Skeletal muscle satellite cell (primary cell): Measurements from ENCODE around the gene TMEM245. TPM values are rescaled to one million over a fixed set of nuclear protein-coding genes. Genes with fewer than 3 reads are reported as not detected.

Experiments
- H3K27me3 ChIP-seq: 2 replicates; pipeline ENCODE4 v1.7.0; 2013; ENCODE audit warnings: low read length; ENCODE audit not compliant: control insufficient read depth, insufficient read depth
- H3K36me3 ChIP-seq: 2 replicates; pipeline ENCODE4 v1.7.0; 2013; ENCODE audit warnings: mild to moderate bottlenecking, control low read depth, low read length; ENCODE audit not compliant: insufficient read depth
- H3K4me1 ChIP-seq: 2 replicates; pipeline ENCODE4 v1.7.0; 2013; ENCODE audit warnings: low read length; ENCODE audit not compliant: control insufficient read depth, insufficient read depth
- H3K4me2 ChIP-seq: 2 replicates; pipeline ENCODE4 v1.7.0; 2013; ENCODE audit warnings: mild to moderate bottlenecking, low read length
- H3K4me3 ChIP-seq: 2 replicates; pipeline ENCODE4 v1.7.0; 2013; ENCODE audit warnings: low read length
- H3K9ac ChIP-seq: 2 replicates; pipeline ENCODE4 v1.7.0; 2013; ENCODE audit warnings: mild to moderate bottlenecking, low read depth, low read length, moderate library complexity
- H3K9me3 ChIP-seq: replicated peaks from 2 replicates; pipeline ENCODE4 v1.7.0; 2013; ENCODE audit warnings: mild to moderate bottlenecking, control low read depth, low read length
- total RNA-seq: library from RNA; depleted of rRNA; stranded (reverse); fragments of >200 nt; gene quantifications from 2 replicates; pipeline ENCODE4 v1.2.3, GENCODE V29; 2012; rRNA removed

Gene TMEM245
- total RNA-seq, result 29.3 and 34.2 TPM in 2 replicates

DNA sequence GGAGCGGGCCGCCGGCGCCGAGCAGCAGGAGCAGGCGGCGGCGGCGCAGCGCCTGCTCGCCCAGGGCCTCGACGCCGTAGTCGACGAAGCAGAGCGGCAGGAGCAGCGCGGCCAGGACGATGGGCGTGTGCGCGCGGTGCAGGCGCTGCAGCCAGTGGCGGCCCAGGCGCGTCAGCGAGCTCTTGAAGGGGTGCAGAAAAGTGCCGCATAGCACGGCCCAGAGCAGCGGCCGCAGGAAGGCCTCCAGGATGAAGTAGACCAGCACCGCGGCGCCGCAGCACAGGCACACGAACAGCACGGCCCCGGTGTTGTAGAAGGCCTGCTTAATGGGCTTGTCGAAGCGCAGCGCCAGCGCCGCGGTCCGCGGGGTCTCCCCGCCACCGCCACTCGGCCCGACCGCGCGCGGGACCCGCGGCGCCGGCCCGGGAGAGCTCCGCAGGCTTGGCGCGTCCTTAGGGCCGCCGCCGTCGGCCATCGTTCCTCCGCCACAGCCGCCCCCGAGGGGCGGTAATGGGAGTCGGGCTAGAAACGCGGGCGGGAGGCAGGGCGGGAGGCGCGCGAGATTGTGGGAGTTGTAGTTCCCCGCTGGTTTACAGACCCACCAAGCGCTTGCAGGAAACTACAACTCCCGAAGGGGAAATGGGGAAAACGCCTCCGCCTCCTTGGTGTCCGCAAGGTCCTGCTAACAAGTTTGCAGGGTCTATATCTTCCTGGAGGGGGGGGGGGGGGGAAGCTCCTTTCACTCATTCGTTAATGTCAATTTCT is at the start of gene TMEM245:
Gene TMEM245, minus strand, starts transcription at position 509 of the 765 bp plus-strand sequence. Its CDS starts 34 bp downstream, at position 475.
- H3K4me1 ChIP-seq, result peaks cover 34% of the 10 kb centered on the region

GRCh38 chr9:109168170-109168569 is 48.4 kb upstream of the TMEM245 start:
- Histone ChIP-seq H3K9me3 (no peaks in the 10 kb centered on the region), H3K4me3 (no peak overlapping the region), H3K36me3 (no peaks in the 10 kb centered on the region), H3K4me1 (no peaks in the 10 kb centered on the region), H3K9ac (no peak overlapping the region), H3K27me3 (peaks cover 48% of the 10 kb centered on the region), H3K4me2 (no peak overlapping the region)

More for the DNA sequence above, at the start of gene TMEM245:
- peak within 1 kb of the TSS; percentile 95 for H3K9ac ChIP-seq
- peak within 1 kb of the TSS; percentile 99 for H3K4me3 ChIP-seq
- no peaks in the 10 kb centered on the region for H3K9me3 ChIP-seq
- no peaks in the 10 kb centered on the region for H3K27me3 ChIP-seq
- no peaks in the 10 kb centered on the region for H3K36me3 ChIP-seq
- H3K4me2 ChIP-seq, result peak within 1 kb of the TSS; percentile 99

- H3K27me3 ChIP-seq, result peaks cover 53% of the 10 kb centered on the region
Observed at GRCh38 chr9:109167716-109168115, 48.0 kb upstream of the TMEM245 start.

DNA sequence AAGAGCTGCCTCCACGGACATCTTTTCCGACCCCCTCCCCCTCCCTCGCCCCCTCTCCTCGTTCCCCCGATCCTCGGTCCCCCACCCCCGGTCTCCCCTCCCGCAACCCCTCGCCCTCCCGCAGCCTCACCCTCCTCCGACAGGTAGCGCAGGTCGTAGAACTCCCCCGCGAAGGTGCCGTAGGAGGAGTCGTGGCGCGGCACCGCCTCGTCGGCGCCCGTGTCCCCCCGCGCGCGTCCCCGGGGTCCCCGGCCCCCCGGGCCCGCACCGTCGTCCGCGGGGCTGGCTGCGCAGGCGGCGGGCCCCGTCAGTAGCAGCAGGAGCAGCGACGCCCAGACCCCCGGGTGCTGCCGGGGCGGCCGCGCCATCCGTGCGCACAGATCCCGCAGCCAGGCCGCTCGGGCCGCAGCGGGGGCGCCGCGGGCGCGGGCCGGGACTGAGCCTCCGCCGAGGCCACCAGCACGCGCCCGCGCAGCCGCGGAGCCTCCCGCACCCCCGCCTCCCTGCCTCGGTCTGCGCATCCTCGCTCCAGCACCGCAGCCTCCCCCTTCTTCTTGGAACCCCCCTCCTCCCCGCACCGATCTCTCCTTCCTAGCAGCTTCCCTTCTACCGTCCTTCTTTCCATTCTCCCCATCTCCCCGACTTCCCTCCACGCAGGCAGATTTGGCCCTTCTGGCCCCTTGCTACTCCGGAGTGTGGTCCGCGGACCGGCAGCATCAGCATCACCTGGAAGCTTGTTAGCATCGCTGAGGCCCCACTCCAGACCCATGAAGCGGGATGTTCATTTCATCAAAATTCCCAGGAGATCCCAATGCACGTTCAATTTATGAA is 47.2 kb upstream of the TMEM245 start, which contains the start of gene FRRS1L:
Gene FRRS1L, minus strand, starts transcription at position 479 of the 831 bp plus-strand sequence. Its CDS starts 111 bp downstream, at position 368.
- Histone ChIP-seq H3K4me1 (no peaks in the 10 kb centered on the region), H3K36me3 (no peaks in the 10 kb centered on the region), H3K27me3 (peaks cover 56% of the 10 kb centered on the region), H3K9me3 (no peaks in the 10 kb centered on the region), H3K9ac (no peak within 1 kb of the TSS), H3K4me3 (peak within 1 kb of the TSS; percentile 55), H3K4me2 (peak within 1 kb of the TSS; percentile 74)

More at GRCh38 chr9:109167716-109168115, 48.0 kb upstream of the TMEM245 start:
- no peaks in the 10 kb centered on the region for H3K9me3 ChIP-seq
- no peak overlapping the region for H3K9ac ChIP-seq
- H3K36me3 ChIP-seq, result no peaks in the 10 kb centered on the region
- H3K4me1 ChIP-seq, result no peaks in the 10 kb centered on the region
- H3K4me3 ChIP-seq, result no peak overlapping the region
- no peak overlapping the region for H3K4me2 ChIP-seq

DNA sequence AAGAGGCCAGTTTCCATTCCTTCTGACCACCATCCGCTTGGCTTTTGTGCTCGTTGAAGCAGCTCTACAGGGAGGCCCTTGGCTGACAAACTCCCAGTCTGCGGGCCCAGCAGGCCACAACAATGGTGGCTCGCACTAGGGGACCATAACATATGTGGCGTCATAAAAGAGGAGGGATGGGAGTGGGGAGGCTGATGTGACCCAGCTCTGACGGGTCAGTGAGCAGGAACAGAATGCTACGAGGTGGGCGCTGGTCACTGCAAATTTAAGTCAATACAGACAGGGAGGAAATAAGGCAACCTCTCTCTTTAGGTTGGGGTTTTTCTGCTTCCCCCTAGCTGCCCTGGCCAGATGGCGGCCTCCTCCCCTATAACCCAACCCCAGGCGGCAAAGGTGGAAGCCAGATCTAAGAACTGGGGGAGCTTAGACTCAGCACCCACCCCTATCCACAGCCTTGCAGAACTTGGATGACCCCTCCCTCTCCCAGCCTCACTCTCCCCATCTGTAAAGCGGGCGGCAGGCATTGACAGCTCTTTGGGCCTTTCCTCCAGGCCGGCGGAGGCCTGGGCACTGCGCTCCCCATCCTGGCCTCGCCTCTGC is 46.5 kb upstream of the TMEM245 start:
- no peak overlapping the region for H3K4me3 ChIP-seq
- H3K9ac ChIP-seq, result no peak overlapping the region
- peaks cover 54% of the 10 kb centered on the region for H3K27me3 ChIP-seq
- H3K4me2 ChIP-seq, result no peak overlapping the region
- no peaks in the 10 kb centered on the region for H3K36me3 ChIP-seq
- no peaks in the 10 kb centered on the region for H3K9me3 ChIP-seq
- no peaks in the 10 kb centered on the region for H3K4me1 ChIP-seq

DNA sequence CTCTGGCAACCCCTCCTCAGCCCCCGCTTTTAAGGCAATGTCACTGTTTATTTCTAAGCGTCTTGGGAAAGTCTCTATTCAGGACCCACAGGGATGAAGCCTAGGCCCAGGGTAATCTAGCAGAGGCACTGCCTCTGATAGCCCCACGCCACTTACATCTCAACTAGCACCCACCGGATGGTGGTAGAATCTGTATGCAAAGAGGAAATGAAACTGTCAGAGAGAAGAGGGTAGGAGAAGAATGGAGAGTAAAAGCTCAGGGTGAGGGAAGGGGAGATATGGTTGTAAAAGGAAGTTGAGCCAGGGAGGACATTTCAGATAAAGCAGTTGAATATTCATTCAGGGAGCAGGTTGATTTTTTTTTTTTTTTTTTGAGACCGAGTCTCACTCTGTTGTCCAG is 44.3 kb upstream of the TMEM245 start:
- H3K4me3 ChIP-seq, result no peak overlapping the region
- no peak overlapping the region for H3K4me2 ChIP-seq
- no peaks in the 10 kb centered on the region for H3K4me1 ChIP-seq
- H3K9me3 ChIP-seq, result no peaks in the 10 kb centered on the region
- no peaks in the 10 kb centered on the region for H3K36me3 ChIP-seq
- peaks cover 52% of the 10 kb centered on the region for H3K27me3 ChIP-seq
- no peak overlapping the region for H3K9ac ChIP-seq

GRCh38 chr9:109163194-109163593 is 43.4 kb upstream of the TMEM245 start:
- Histone ChIP-seq H3K4me1 (no peaks in the 10 kb centered on the region), H3K27me3 (peaks cover 54% of the 10 kb centered on the region), H3K9ac (no peak overlapping the region), H3K4me3 (no peak overlapping the region), H3K36me3 (no peaks in the 10 kb centered on the region), H3K9me3 (no peaks in the 10 kb centered on the region), H3K4me2 (no peak overlapping the region)

GRCh38 chr9:109162677-109163076 is 42.9 kb upstream of the TMEM245 start:
- no peaks in the 10 kb centered on the region for H3K9me3 ChIP-seq
- no peak overlapping the region for H3K9ac ChIP-seq
- no peak overlapping the region for H3K4me2 ChIP-seq
- peaks cover 53% of the 10 kb centered on the region for H3K27me3 ChIP-seq
- no peak overlapping the region for H3K4me3 ChIP-seq
- no peaks in the 10 kb centered on the region for H3K36me3 ChIP-seq
- no peaks in the 10 kb centered on the region for H3K4me1 ChIP-seq

DNA sequence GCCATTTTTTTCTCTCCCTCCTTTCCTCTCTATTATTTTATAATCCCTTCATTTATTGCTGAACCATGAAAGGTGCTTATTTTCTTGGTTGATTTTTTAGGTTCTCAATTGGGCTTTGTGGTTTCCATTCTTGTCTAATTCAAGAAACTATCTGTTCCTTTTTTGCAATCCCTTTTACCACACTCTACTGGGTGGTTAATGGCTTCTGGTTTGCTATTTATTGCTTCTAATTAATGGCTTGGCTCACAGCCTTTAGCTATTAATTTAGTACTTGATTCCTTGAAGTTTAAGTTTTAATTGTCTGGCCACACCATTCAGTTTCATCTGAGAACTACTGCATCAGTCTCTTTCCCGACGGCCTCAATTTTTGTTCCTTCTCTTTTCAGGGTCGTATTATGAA is 41.7 kb upstream of the TMEM245 start:
- no peaks in the 10 kb centered on the region for H3K4me1 ChIP-seq
- no peaks in the 10 kb centered on the region for H3K9me3 ChIP-seq
- no peak overlapping the region for H3K9ac ChIP-seq
- no peak overlapping the region for H3K4me2 ChIP-seq
- H3K4me3 ChIP-seq, result no peak overlapping the region
- no peaks in the 10 kb centered on the region for H3K36me3 ChIP-seq
- peaks cover 46% of the 10 kb centered on the region for H3K27me3 ChIP-seq

DNA sequence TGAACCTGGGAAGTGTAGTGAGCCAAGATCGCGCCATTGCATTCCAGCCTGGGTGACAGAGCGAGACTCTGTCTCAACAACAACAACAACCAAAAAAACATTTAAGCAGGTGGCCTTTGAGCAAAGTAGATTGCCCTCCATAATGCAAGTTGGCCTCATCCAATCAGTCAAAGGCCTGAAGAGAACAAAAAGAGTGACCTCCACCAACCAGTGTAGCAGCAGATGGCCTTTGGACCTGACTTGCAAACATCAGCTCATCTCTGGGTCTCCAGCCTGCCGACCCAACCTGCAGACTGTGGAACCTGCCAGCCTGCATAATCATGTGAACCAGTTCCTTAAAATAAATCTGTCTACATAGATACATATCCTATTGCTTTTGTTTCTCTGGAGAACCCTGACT is 39.8 kb upstream of the TMEM245 start:
- no peaks in the 10 kb centered on the region for H3K9me3 ChIP-seq
- peaks cover 37% of the 10 kb centered on the region for H3K27me3 ChIP-seq
- no peaks in the 10 kb centered on the region for H3K4me1 ChIP-seq
- H3K36me3 ChIP-seq, result no peaks in the 10 kb centered on the region
- no peak overlapping the region for H3K4me2 ChIP-seq
- H3K4me3 ChIP-seq, result no peak overlapping the region
- no peak overlapping the region for H3K9ac ChIP-seq

DNA sequence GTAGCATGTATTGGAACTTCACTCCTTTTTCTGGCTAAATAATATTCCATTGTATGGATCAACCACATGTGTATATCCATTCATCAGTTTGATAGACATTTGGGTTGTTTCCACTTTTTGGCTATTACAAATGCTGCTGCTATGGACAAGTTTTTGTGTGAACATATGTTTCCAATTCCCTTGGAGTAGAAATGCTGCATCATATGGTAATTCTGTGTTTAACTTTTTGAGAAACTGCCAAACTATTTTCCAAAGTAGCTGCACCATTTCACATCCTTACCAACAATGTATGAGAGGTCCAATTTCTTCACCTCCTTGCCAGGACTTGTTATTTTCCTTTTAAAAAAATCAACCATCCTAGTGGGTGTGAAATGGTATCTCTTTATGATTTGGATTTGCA is 38.9 kb upstream of the TMEM245 start:
- Histone ChIP-seq H3K27me3 (peaks cover 33% of the 10 kb centered on the region), H3K4me2 (no peak overlapping the region), H3K36me3 (no peaks in the 10 kb centered on the region), H3K9me3 (no peaks in the 10 kb centered on the region), H3K4me3 (no peak overlapping the region), H3K4me1 (no peaks in the 10 kb centered on the region), H3K9ac (no peak overlapping the region)
